KG1 (cell line): ENCODE results near the gene STRBP.
"Not testable (repeated sequence)": the region's sequence is repeated elsewhere in the genome, so short reads cannot be mapped to it uniquely, and the experiment has no call there.

Source experiments
- DNase-seq: peaks from one replicate; lab custom pipeline; 2025; lab: John Stamatoyannopoulos, UW

STRBP gene

DNA sequence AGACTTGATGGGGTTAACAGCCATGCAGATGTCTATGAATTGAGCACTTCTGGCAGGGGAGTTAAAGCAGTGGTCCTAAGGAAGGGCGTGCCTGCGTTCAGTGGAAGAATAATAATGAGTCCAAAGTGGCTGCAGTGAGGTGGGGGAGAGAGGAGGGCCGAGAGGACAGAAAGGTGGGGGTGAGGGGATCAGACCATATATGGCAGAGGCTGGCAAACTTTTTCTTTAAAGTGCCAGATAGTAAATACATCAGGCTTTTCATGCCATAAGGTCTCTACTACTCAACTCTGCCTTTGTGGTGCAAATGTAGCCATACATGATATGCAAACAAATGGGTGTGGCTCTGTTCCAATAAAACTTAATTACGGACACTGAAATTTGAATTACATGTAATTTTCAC is 77.1 kb downstream of the STRBP start:
- no peak for DNase-seq

DNA sequence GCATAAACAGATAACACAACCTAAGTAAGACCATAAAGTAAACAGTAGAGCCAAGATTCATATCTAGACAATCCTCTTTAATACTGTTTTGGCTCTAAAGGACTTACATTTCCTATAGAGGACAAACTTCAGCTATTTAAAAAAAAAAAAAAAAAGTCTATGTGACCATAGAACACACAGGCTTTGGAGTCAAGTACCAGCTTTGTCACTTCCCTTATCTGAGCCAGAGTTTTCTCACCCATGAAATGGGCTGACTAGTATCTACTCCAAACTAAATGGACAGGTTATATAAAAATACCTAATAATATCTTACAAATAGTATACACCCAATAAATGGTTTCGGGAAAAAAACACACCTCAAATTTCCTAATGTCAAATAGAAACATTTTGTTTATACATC is 81.3 kb downstream of the STRBP start:
- DNase-seq = no peak

DNA sequence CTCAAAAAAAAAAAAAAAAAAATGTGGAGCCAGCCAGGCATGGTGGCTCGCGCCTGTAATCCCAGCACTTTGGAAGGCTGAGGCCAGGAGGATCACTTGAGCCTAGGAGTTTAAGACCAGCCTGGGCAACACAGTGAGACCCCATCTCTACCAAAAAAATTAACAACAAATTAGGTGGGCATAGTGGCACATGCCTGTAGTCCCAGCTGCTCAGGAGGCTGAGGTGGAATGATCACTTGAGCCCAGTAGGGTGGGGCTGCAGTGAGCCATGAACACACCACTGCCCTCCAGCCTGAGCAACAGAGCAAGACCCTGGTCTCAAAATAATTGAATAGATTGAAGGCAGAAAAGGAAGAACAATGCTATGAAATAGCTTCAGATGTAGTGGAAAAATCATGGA is 82.4 kb downstream of the STRBP start:
- not testable (repeated sequence) for DNase-seq

DNA sequence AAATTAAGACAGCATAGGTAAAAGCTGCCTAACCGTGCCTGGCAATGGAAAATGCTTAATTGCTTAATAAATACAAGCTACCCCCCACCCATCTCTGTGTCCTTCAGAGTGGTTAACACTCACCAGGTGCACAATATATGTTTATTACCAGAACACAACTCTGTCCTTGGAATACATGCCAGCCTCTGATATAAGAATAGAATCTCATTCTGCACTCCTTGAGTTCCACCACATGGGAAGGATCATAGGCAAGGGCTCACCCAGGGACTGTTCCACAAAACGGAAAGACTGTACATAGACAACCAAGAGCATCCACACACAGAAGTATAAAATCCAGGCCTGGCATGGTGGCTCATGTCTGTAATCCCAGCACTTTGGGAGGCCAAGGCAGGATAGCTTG is 91.4 kb downstream of the STRBP start:
- no peak for DNase-seq

DNA sequence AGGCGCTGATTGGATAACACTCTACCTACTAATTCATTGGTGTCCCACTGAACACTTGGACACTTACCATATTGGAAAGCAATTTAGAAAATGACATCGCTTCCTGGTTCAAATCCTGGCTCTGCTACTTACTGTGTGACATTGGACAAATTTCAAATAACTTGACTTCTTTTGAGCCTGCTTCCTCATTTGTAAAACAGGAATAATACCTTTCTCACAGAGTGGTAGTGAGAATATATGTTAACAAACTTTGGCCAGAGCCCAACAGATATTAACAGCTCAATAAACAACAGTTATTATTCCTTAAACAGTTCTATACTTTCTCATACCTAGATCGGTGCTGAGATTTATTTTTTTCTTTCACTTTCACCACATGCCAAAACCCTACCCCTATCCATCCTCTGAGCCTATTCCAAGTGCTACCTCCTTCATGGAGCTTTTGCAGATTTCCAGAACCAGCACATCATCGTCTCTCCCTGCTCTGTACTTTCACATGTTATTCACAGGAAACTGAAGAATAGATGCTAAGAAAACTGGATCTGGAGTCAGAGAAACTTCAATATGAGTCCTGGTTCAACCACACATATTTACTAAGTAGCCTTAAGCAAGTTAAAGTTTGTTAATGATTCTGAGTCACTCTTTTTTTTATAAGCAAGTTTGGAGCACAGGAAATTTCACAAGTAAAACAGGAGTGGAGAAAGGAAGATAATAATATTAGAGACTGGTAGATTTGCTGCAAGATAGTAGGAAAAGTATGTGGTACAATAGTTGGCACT is 92.3 kb downstream of the STRBP start:
- DNase-seq = no peak

- DNase-seq = no peak
Measured at GRCh38 chr9:123174887-123175518, 93.4 kb downstream of the STRBP start.

DNA sequence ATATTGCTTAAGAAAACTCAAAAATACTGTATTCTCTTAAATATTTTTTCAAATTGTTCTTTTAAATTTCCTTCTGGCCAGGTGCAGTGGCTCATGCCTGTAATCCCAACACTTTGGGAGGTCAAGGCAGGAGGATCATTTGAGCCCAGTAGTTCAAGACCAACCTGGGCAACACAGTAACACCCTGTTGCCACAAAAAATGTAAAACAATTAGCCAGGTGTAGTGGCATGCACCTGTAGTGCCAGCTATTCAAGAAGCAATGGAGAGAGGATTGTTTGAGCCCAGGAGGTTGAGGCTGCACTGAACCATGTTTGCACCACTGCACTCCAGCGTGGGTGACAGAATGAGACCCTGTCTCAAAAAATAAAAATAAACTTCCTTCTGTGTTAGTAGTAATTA is 94.3 kb downstream of the STRBP start:
- no peak for DNase-seq

DNA sequence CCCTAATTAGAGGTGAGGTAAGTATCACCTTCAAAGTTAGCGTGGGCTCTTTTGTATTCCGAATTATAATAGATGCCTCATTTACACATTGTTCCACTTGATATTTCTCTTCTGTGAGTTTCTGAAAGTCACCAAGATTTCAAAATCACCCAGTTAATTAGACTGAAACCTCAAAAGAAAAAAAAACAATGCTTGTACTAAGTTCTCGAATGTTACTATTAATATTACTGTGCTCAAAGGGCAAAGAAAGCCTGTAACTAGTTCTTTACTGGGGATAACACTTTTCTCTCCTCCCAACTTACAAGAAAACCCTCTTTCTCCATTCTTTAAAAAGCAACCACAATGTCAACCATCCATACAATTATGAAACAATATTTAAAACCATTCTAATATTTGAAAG is 98.5 kb downstream of the STRBP start:
- DNase-seq = no peak

DNA sequence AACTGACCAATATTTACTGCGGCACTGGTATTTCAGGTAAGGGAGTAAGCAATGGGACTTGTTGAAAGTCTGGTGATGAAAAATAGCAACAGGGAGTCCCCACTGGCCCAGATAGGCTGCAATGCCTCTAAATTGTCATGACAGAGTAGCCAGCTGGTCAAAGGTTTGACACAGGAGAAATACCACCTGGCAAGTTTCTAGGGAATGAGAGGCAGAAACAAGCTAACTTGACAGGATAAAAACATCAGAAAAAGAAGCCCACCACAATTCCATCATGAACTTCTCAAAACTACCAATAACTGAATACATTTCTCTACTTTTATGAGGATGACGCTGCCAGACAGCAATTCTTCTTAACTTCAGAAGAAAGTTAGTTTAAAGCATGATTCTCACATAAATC is 99.8 kb downstream of the STRBP start:
- no peak for DNase-seq

GRCh38 chr9:123167474-123167873 is 100.9 kb downstream of the STRBP start:
- DNase-seq = no peak

DNA sequence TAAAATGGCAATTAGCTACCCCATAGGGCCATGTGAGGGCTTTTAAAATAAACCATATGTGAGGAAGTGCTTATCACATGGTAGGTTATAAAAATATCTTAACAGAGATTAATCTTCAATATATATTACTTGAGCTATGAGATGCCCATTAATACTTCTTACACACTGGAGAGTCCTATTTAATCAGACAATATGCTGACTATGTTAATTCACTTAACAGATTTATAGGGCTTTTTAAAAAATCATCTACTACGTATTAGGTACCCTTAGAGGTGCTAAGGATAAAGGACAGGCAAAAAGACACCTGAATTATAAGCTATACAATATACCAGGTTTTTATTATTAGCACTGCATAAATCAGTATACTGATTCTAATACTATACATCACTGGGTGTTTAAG is 102.6 kb downstream of the STRBP start:
- no peak for DNase-seq

DNA sequence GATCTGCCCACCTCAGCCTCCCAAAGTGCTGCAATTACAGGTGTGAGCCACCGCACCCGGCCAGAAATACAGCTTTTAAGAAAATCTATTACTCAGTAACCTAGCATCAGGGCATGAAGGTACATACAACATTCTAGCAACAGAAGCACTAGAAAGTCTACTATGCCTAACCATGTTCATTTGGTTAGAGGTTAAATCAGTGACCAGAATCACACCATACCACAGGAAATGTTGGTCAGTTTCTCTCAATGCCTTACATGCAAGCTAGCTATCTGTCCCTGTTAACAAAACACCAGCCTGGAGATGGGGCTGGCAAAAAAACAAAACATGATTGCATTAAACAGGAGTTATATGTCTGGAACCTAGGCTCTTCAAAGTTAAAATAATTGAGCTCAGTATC is 104.1 kb downstream of the STRBP start:
- DNase-seq = no peak

GRCh38 chr9:123162791-123163345 is 105.5 kb downstream of the STRBP start:
- DNase-seq = no peak

DNA sequence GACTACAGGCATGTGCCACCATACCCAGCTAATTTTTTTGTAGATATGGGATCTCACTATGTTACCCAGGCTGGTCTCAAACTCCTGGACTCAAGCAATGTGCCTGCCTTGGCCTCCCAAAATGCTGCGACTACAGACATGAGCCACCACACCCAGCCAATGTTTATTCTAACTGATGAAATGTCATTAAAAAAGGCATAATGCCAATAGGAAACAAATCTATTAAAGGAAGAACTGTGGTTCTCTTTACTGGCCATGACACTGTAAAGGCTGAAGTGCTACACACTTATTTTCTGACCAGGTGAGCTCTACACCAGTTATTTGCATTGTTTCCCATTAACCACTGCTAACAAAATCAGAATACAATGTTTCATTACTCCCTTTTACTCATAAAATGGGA is 106.0 kb downstream of the STRBP start:
- no peak for DNase-seq

GRCh38 chr9:123157221-123157620 is 111.2 kb downstream of the STRBP start:
- no peak for DNase-seq

DNA sequence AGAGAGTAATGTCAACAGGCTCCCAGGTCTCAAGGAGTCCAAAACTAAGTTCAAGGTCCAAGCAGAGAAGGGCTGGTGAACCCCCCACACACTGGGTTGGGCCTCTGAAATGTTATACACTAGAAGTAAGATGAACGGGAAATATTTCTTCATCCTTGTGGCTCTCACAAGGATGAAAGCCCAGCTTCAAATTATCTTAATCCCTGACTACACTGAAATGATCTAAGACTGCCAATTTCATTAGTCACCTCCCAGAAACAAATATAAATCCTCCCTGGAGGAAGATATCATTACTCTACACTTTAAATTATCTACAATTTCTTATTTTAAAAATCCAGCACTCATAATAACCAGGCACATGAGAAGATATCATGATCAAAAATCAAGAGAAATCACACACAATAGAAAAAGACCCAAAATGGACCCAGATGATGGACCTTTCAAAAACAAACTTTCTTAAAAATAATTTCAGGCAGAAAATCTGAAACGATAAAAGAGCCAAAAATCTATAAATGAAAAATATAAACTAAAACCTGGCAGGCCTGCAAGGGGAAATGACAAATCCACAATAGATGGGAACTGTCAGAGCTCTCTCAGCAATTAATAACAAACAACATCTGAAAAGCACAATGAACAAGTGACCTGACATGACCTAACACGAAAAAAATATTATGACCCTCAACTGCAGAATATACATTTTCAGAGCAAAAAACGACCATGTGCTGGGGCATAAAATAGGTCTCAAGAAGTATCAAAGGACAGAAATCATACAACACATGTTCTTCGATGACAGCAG is 117.5 kb downstream of the STRBP start:
- no peak for DNase-seq

GRCh38 chr9:123149067-123149466 is 119.3 kb downstream of the STRBP start:
- no peak for DNase-seq

DNA sequence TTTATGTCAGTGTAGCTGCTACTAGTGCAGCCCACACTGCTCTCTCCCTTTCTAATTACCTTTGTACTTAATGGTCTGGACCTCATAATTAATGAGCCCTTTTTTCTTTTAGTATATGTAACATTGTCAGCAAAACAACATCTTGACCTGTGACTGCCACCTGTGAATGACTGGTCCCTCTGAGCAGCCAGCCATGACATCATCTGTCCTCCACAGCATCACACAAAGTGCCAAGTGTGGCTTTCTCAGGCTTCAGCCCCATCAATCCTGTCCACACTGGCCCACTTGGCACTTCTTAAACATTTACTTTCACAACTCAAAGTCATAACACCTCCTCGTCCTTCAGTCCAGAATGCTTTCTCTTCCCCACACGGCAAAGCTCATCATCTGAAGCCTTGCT is 130.2 kb downstream of the STRBP start:
- DNase-seq = no peak

DNA sequence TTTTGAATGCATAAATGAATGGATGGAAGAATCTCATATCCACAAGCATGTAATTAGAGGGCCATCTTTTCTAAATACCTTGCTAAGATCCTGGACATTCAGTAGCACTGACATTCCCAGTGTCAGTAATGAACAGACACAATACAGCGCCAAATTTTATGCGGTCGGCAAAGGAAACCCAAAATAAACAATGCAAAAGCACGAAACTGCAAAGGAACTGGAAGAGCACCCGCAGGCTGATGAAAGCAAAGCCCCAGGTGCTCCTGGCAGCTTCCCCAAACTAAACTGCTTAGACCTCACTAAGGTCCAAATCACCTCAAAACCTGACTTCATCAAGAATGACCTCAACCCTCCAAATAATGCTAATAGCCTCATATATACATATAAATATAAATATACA is 133.0 kb downstream of the STRBP start:
- no peak for DNase-seq

- no peak for DNase-seq
Measured at GRCh38 chr9:123132696-123133095, 135.7 kb downstream of the STRBP start.

- no peak for DNase-seq
Measured at GRCh38 chr9:123131993-123132392, 136.4 kb downstream of the STRBP start.

DNA sequence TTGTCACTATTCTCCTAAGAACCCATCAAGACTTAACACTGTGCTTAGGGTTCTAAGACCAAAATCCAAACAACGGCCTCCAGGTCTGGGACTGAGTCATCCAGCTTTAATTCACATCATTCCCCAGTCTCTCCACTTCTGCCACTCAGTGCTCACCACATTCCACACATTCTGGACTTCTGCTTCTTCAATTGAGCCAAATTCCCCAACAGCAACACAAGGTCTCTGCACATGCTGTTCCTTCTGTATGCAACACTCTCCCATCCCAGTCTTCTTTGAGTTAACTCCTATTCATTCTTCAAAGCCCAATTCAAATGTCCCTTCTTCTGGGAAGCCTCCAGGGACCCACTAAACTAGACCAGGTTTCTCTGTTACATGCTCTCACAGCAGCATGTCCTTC is 137.1 kb downstream of the STRBP start:
- DNase-seq = no peak

DNA sequence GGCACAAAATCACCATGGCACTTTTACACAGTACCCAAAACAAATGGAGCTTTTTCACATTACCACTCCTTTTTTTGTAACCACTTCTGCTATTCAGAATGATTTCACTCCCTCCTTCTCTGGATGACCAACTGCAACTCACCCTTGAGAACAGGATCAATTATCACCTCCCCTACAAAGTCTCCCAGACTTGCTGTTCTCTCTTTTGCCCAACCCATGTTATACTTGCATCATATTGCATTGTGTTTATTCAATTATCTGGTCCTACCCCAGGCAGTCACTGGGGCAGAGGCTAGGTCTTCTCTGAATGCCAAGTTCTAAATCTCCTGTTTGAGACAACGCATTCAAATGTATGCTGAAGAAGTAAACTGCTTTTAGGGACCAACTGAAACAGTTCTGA is 139.0 kb downstream of the STRBP start:
- no peak for DNase-seq
